Measurements from ENCODE around the gene ANKRD28.
"Not testable (repeated sequence)": the region's sequence is repeated elsewhere in the genome, so short reads cannot be mapped to it uniquely, and the experiment has no call there.

Gene ANKRD28

DNA sequence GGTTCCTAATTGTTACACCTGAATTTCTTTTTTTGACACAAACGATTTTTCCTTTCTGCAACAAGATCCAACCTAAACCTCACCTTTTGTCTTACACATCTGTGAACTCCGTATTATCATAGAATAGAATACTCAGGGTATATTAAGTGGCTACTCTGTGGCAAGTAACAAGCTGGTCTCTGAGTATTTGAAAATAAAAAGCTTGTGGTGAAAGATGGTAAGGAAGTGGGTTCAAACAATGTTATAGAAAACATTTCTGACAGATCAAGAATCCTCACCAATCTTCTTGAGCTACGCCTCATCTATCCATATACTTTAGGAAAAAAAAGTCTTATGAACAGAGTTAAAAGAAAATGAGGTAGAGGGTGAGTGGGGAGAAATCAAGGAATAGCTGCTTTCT lies 3.5 kb upstream of the ANKRD28 start:
- DNase-seq, result no peak

DNA sequence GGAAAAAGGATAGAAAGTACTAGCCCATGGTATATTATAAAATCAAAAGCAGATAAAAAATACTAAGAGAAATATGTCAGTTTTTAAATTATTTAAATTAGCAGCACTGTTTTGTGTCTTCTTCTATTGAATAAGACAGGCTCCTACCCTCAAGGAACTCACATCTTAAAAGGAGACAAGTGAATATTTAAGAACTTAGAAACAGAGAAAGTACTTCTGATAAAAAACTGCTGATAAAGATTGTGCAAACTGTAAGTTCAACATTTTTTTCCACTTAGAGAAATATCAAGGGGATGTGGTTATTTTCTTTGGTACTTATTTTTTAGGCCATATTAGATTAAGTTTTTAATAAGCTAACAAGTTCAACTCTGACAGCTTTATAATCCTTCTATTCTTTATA lies 3.0 kb upstream of the ANKRD28 start:
- DNase-seq, result no peak

DNA sequence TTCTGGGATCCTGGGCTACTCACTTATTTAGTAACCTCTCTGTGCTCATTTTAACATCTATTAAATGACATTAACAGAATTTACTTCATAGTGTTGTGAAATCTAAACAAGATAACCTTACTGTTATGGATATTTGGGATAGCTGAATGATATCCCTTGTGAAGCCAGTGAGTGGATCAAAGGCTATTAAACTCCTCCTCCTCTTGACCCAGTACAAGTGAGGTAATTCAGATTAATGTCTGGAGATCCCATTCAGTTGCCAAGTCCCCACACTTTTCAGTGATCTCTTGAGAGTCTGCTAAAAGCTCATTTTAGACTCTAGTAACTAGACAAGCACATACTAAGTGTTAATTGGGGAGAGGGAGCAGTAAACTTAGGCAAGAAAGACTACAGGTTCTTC lies 2.5 kb upstream of the ANKRD28 start:
- DNase-seq, result no peak

DNA sequence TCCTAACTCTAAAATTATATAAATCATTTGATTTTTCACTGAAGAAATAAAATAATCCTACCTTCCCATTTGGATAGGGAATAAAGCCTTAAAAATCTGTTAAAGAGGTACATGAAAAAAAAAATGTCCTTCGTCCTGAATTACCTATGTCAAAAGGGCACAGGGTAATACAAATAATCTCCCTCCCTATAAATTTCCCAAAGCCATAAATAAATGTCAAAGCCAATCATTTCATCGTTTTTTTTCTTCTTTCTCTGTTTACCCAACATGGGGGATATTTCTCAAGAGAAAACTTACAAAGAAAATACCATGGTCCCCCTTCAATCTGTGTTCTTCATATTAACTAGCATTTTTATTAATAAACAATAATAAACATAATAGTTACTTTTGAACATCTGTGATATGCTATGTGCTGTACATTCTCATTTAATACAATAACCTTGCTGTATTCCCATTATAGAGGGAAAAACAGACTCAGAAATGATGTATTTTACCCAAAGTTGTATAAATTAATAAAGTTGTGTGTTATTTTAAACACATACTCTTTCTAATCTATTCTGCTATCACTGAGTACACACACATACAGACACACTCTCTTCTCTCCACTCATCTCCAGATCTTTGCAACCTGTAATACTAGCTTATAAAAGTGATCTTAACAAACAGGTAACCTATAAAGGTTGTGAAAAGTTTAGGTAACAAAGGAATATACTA lies 910 bp upstream of the ANKRD28 start:
- no peak for DNase-seq

- no peak for DNase-seq
Observed at GRCh38 chr3:15796771-15797641, 773 bp downstream of the ANKRD28 start.

GRCh38 chr3:15796331-15796730 lies 1.4 kb downstream of the ANKRD28 start:
- no peak for DNase-seq

DNA sequence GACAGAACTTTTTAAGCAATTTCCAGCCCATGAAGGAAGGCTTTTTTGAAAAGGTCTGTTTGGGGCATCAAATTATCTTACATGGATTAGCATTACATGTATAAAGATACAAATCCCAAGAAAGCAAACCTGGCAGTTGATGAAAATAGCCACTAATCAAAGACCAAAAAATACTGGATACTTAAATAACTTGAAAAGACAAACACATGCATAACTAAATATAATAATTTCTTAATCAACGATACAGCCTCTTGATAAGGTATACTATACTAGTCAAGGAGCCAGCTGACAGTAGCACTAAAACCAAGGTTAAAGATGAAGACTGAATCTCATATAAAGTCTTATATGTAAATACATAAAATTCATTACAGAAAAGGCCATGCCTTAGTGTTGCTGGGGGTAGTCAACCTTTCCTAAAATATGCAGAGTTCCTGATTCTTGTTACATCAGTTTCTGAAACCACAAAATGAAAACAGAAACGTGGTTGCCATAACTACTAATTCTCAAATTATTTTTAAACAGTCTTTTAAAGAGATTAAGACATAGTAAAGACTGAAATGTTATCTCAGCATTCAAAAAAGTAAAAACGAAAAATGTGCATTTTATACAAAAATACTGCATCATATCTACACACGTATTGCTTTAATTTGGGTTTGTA lies 2.0 kb downstream of the ANKRD28 start:
- DNase-seq, result no peak

DNA sequence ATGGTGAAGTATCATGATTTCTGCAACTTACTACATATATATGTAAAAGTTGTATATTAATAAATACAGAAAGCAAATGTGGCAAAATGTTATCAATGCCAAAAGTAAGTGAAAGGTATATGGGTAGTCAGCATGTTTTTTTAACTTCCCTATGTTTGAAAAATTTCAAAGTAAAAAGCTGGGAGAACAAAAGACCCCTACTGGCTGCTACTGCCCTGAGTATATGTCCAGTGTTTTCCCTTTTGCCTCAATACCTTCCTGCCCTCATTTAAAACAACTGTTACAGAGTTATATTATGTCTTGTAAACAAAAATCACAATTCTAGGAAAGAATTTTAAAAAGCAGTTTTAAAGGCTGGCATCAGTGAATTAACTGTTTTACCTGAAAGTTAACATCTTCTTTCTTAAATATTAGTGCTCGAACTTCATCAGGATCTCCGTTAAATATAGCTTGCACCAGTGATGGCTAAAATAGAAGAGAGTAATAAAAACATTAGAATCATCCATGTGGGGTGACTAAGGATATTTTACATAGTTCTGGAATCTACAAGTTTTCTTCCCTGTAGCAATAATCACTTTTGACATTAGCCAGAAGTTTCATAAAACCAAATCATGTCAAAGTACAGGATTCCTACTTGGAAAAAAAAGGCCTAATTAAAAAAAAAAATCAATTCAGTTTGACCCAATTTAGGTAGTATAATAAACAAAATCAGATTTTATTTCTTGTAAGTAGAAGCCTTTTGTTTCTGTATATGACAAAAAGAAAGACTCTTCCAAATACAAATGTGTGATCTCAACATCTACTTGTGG lies 2.7 kb downstream of the ANKRD28 start:
- DNase-seq, result no peak

DNA sequence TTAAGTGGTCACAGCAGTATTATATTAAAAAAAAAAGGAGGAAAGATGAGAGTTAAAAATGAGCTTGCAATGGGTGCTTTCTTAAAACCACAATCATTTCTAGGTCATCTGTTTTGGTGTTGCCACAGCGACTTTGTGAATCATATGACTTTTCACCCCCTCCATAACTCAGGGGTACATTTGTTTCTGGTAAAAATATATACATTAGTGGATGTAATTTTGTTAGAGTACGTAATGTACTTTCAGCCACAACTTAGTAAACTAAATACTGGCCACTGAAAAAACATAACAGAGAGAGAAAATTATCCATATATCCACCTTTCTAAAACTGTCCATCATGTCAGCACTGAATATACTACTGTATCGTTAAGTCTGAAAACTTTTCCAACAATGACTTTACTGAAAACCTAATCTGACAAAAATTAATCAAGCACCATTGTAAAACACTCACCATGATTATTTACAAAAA lies 3.4 kb downstream of the ANKRD28 start:
- no peak for DNase-seq

DNA sequence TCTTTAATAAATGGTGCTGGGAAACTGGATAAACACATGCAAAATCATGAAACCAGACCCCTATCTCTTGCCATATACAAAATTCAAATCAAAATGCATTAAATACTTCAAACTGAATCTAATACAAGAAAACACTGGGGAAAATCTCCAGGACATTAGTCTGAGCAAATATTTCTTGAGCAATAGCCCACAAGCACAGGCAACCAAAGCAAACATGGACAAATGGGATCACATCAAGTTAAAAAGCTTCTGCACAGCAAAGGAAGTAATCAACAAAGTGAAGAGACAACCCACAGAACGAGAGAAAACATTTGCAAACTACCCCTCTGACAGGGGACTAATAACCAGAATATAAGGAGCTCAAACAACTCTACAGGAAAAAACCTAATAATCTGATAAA lies 6.3 kb downstream of the ANKRD28 start:
- no peak for DNase-seq

DNA sequence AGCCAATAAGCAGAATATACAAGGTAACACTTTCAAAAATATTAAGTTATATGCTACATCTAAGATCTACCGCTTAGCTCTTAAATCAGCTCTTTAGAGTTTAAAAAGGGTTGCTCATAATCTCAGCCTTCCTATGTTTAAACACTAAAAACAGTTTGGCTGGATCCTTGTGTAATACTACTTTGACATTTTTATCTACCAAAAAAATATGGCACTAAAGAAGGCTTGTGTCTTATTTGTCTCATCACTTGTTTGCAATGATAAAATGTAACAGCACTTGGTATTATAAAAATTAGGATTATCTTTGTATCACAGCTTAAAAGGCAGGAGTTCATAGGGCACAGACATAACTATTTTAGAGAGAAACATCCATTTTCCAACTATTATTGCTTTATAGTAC lies 9.8 kb downstream of the ANKRD28 start:
- DNase-seq, result no peak

DNA sequence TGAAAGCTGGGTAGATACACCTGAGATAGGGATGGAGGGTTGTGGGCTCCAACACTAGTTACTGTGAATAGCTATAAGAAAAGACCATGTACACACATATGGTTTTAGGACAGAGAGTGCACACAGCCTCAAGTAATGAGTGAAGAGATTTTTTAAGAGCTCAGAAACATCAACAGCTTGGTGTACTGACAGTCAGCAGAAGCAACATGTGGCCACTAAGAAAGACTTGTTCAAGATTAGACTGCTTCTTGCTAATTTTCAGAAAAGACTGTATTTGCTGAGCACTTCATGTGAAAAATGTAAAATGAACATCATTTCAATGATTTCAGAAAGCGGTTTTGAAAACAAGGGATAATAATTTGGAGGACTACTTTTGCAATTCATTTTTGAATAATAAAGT lies 10.3 kb downstream of the ANKRD28 start:
- no peak for DNase-seq

DNA sequence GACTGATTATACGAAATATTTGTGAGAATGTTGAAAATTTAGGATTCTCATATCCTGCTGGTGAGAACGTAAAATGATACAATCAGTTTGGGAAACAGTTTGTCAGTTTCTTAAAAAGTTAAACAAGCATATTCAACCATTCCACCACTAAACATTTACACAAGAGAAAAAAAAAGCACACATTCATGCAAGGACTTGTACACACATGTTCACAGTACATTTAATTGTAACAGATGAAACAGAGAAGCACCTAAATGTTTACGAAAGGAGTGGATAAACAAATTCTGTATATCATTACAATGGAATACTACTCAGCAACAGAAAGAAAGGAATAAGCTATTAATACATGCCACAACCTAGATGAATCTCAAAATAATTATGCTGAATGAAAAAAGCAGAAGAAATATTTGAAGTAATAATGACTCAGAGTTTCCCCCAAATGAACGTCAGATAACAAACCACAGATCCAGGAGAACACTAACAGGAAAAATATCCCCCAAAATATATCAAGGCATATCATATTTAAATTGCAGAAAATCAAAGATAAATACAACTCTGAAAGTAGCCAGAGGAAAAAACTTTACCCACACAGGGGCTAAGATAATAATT lies 14.3 kb downstream of the ANKRD28 start:
- no peak for DNase-seq

- no peak for DNase-seq
Observed at GRCh38 chr3:15782429-15782828, 15.3 kb downstream of the ANKRD28 start.

GRCh38 chr3:15781637-15782402 lies 16.0 kb downstream of the ANKRD28 start:
- no peak for DNase-seq

DNA sequence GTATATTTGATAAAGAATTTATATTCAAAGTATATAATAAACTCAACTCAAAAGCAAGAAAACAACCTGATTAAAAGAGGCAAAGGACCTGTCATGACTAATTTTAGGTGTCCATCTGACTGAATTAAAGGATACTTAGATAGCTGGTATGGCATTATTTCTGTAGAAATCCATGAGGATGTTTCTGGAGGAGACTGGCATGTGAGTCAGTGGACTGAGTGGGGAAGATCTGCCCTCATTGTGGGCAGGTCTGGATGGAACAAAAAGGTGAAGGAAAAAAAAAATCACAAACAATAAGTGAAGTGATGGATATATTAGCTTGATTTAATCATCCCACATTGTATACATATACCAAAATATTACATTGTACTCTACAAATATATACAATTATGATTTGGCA lies 16.6 kb downstream of the ANKRD28 start:
- no peak for DNase-seq

DNA sequence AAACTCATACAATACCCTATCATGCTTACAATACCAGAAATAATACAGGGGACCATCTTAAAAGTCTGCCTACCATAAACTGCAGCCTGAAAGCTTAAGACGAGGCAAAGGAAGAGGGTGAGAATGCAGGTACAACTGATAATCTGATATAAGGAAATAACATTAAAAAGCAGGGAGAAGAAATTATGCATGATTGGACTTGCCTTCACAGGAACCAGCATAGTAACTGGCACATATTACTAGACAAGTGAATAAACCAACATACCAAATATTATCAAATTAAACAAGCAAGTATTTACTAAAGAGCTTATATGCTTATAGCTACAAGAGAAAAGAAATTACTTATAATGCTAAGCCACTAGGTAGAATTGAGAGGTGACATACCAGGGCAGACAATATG lies 18.7 kb downstream of the ANKRD28 start:
- DNase-seq, result no peak

GRCh38 chr3:15778332-15778858 lies 19.4 kb downstream of the ANKRD28 start:
- DNase-seq, result no peak

GRCh38 chr3:15774931-15775560 lies 22.7 kb downstream of the ANKRD28 start:
- not testable (repeated sequence) for DNase-seq

GRCh38 chr3:15771444-15771843 lies 26.3 kb downstream of the ANKRD28 start:
- DNase-seq, result no peak
